NCI-H1417 (cell line): ENCODE results near the gene TRAF3IP1.
"Not testable (repeated sequence)": the region's sequence is repeated elsewhere in the genome, so short reads cannot be mapped to it uniquely, and the experiment has no call there.

Source experiments
- DNase-seq, 3 experiments: peaks; one replicate each; lab custom pipeline; 2025; lab: John Stamatoyannopoulos, UW

The TRAF3IP1 gene

DNA sequence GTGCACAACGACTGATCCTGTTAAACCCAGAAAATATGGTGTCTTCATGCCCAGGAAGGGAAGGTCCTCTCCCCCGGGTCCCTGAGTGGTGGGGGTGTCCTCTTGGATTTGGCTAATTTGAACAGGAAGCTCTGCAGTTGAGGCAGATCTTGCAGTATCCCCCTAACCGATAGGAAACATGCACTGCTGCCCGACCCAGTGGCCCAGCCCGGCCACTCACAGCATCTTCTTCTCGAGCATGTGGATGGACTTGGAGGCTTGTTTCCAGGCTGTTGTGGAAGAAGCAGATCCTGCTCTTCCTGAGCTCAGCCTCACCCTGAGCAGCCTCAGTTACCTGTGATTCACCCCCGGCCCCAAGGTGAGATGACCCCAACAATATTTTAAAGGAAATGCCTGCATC lies 60.0 kb downstream of the TRAF3IP1 start:
- no peak for DNase-seq

DNA sequence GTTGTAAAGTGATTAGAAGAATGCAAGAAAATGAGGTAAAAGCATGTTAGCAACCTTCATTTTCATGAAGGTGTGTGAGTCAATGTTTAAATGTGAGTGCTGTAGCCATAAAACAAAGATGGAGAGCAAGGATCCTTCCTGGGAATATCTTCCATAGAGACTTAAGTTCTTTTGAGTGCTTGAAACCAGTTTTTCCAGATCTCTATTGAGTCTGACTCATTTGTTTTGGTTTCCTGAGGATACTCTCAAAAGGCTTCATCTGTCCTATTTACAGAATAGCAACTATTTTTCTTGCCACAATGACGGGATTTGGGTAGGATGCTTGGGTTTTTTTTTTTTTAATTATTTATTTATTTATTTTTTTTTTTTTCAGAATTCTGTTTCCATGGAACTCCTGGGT lies 60.5 kb downstream of the TRAF3IP1 start:
- DNase-seq = peak in 1 of 3 experiments; percentile 50

GRCh38 chr2:238381341-238382115 lies 61.2 kb downstream of the TRAF3IP1 start:
- DNase-seq = no peak

DNA sequence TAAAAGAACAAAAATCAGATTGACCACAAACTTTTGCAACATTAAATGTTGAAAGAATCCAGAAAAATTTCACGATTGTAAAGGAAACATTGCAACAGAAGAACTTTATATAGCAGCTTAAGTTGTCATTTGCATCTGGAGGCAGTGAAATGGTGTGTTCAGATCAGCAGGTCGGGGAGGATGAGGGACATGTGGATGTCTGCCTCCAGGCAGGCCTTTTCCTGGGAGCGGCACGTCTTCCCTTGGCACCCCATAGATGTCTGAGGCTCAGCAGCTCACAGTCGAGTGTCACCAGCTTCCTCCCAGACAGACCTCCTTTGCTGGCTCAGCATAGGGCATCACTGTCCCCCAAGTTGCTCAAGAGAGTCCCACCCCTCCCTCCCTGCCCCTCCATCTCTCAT lies 62.1 kb downstream of the TRAF3IP1 start:
- DNase-seq = no peak

GRCh38 chr2:238383135-238383534 lies 62.8 kb downstream of the TRAF3IP1 start:
- no peak for DNase-seq

DNA sequence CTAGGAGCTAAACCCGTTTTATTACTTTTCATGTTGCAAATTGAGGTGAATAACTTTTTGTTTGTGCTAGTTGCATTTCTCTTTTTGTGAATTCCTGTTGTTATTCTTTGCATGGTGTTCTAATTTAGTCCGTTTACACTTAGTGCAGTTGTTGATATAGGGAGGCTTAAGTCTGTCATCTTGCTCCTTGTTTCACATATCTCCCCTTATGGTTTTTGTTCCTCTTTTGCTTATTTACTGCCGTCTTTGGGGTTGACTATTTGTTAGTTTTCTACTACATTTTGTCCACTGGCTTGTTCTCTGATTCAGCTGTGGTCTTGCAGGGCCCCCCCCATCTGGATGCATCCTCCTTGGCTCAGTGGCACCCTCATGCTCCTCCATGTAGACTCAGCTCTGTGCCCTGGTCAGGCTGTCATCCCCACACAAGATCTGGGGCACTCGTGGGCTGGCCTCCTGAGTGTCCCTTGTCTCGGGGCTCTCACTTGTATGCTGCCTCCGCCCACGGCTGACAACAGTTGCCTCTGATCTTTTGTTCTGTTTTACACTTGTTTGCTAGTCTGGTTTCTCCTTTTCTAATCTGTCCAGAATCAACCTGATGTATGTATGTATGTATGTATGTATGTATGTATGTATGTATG lies 63.5 kb downstream of the TRAF3IP1 start:
- DNase-seq = no peak

DNA sequence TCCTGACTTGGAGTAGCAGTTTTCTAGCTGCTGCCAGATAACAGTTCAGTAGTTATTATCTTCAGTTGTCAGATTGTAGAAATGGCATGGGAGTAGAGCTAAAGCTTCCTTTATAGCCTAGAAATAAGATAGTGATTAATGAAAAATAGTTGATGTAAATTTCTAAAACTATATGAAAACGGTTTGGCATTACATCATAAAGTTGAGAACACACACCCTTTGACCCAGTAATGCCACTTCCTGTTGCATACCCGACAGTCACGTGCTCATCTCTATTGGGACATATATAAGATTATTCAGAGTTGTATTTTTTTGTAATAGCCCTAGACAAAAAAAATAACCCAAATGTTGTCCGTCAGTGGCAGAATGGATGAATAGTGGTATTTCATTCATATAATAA lies 67.0 kb downstream of the TRAF3IP1 start:
- DNase-seq = no peak

DNA sequence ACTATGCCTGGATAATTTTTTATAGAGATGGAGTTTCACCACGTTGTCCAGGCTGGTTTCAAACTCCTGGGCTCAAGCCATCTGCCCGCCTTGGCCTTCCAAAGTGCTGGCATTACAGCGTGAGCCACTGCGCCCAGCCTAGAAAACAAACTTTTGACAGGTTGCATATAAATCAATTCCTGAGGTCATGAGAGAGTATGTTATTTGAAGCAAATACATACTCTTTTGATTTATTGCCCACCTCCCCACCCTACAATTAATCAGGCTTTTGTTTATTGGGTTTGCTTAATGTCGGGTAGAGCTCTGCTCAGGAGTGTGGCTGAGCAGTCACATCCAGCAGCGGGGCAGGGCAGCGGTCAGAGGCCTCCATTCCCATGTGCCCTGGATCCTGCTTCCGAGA lies 68.5 kb downstream of the TRAF3IP1 start:
- peak in 2 of 3 experiments; percentile 74 to 93 for DNase-seq

DNA sequence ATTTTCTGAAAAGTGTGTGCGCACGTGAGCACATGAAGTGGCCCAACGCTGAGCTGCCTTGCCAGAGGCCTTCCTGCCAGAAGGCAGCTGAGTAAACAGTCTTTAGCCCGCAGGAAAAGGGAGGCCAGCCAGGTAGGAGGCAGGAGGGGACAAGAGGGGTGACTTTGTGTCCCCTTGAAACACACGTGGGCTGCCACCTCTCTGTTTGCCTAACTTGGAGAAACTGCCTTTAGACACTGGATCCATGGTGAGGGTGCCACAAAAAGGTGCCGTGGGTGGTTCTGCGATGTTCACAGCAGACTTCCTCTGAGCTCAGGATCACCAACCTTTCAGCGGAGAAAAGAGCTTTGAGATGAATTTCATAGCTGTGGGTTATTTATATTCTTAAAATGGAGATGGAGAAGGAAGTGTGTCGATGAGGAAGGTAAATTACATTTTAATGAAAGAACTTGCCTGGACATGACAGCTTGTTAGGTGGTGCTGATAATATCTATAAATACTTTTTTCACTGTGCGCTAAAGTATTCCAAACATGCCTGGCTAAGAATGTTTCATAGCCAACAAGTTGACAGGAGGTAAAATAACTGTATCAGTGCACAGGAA lies 69.8 kb downstream of the TRAF3IP1 start:
- DNase-seq = peak; percentile 77 to 95 (median 84)

GRCh38 chr2:238391042-238391689 lies 70.8 kb downstream of the TRAF3IP1 start:
- DNase-seq = peak in 2 of 3 experiments; percentile 62 to 95

DNA sequence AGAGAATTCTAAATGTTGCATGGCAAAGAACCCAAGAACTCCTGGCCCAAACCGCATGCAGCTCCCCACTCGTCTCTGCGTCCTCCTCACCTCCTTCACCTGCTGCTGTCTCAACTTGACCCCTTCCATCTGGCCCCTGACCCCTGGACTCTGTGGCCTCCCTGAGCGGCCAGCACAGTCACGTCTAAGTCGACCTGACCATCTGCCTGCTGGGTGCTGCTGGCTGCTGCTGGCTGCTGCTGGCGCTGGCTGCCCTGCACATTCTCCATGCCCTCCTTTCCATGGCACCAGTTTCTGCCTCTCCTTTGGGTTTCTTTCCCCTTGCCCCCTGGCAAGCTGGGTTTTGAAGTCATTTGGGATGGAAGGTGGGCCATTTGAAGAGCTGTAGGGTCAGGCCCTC lies 76.3 kb downstream of the TRAF3IP1 start:
- DNase-seq = no peak

GRCh38 chr2:238397356-238397755 lies 77.0 kb downstream of the TRAF3IP1 start:
- no peak for DNase-seq

GRCh38 chr2:238398577-238398976 lies 78.3 kb downstream of the TRAF3IP1 start:
- no peak for DNase-seq

- no peak for DNase-seq
Observed at GRCh38 chr2:238399094-238399493, 78.8 kb downstream of the TRAF3IP1 start.

- DNase-seq = no peak
Observed at GRCh38 chr2:238401551-238401950, 81.2 kb downstream of the TRAF3IP1 start.

- peak; percentile 43 to 93 (median 72) for DNase-seq
Observed at GRCh38 chr2:238403632-238404405, 83.5 kb downstream of the TRAF3IP1 start.

- DNase-seq = peak; percentile 40 to 90 (median 78)
Observed at GRCh38 chr2:238404406-238405216, 84.3 kb downstream of the TRAF3IP1 start.

GRCh38 chr2:238405217-238405555 lies 84.9 kb downstream of the TRAF3IP1 start:
- DNase-seq = not testable (repeated sequence)

- DNase-seq = peak in 1 of 3 experiments; percentile 52
Observed at GRCh38 chr2:238406221-238406997, 86.1 kb downstream of the TRAF3IP1 start.

- no peak for DNase-seq
Observed at GRCh38 chr2:238406998-238407285, 86.6 kb downstream of the TRAF3IP1 start.
